Mammary epithelial cell (primary cell): ENCODE results near the gene FAM43B.

Source experiments
- EZH2 ChIP-seq: IDR thresholded peaks from 2 replicates; pipeline ENCODE4 v1.6.1; 2012; ENCODE audit warnings: low read length, inconsistent platforms, borderline replicate concordance
- TF ChIP-seq, protein P1 (sequence below), 2 donors: IDR thresholded peaks in 1 of 2; conservative IDR thresholded peaks in 1 of 2; 2 replicates each; pipeline ENCODE4 v1.5.1; 2011 to 2012; ENCODE audit warnings: inconsistent platforms in 2 of 2, low read length in 2 of 2, mild to moderate bottlenecking in 2 of 2, control low read depth in 1 of 2, low read depth in 1 of 2; ENCODE audit not compliant: insufficient read depth in 1 of 2; ENCODE audit errors: extremely low read depth in 1 of 2

DNA sequence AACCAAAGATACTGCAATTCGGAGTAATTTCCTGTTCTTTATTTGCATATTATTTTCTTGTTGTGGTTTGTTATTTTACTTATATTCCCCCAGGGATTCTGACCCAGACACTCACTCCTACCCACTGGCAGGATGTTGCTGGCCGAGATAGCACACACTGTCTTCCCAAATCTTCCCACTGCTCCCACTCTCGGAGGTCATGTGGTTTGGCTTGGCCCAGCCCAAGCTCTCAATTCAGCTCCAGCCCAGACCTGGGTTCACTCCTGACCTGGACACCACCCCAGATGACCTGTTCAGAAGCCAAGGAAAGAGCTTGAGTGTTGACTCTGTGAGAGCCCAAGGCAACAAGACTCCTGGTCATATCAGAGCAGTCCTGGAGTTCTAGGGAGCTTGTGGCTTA is 1.2 kb upstream of the FAM43B start:
- TF ChIP-seq, protein P1, sequence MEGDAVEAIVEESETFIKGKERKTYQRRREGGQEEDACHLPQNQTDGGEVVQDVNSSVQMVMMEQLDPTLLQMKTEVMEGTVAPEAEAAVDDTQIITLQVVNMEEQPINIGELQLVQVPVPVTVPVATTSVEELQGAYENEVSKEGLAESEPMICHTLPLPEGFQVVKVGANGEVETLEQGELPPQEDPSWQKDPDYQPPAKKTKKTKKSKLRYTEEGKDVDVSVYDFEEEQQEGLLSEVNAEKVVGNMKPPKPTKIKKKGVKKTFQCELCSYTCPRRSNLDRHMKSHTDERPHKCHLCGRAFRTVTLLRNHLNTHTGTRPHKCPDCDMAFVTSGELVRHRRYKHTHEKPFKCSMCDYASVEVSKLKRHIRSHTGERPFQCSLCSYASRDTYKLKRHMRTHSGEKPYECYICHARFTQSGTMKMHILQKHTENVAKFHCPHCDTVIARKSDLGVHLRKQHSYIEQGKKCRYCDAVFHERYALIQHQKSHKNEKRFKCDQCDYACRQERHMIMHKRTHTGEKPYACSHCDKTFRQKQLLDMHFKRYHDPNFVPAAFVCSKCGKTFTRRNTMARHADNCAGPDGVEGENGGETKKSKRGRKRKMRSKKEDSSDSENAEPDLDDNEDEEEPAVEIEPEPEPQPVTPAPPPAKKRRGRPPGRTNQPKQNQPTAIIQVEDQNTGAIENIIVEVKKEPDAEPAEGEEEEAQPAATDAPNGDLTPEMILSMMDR (conservative IDR thresholded peaks at IDR 0.05 in 1 of 2, IDR thresholded peaks at IDR 0.05 in 1 of 2; ENCODE audit: extremely low read depth in 1 of 2, insufficient read depth in 1 of 2, low read depth in 1 of 2, low read length in 2 of 2) = no peak
- no peak for TF ChIP-seq EZH2
